Central memory CD4-positive, alpha-beta T cell (primary cell): Measurements from ENCODE around the gene PARPBP.
A peak's percentile ranks its signal among the peaks of the same experiment; 100 is the strongest.
"Not testable (repeated sequence)": the region's sequence is repeated elsewhere in the genome, so short reads cannot be mapped to it uniquely, and the experiment has no call there.

Source experiments
- DNase-seq: peaks from one replicate; pipeline ENCODE4 v3.0.0; 2022
- total RNA-seq, 3 experiments: gene quantifications; one replicate each; lab custom pipeline; 2026; lab: John Stamatoyannopoulos, UW

PARPBP gene
- total RNA-seq: 2.3 to 5.8 (median 5.0) reads per million in 3 experiments

DNA sequence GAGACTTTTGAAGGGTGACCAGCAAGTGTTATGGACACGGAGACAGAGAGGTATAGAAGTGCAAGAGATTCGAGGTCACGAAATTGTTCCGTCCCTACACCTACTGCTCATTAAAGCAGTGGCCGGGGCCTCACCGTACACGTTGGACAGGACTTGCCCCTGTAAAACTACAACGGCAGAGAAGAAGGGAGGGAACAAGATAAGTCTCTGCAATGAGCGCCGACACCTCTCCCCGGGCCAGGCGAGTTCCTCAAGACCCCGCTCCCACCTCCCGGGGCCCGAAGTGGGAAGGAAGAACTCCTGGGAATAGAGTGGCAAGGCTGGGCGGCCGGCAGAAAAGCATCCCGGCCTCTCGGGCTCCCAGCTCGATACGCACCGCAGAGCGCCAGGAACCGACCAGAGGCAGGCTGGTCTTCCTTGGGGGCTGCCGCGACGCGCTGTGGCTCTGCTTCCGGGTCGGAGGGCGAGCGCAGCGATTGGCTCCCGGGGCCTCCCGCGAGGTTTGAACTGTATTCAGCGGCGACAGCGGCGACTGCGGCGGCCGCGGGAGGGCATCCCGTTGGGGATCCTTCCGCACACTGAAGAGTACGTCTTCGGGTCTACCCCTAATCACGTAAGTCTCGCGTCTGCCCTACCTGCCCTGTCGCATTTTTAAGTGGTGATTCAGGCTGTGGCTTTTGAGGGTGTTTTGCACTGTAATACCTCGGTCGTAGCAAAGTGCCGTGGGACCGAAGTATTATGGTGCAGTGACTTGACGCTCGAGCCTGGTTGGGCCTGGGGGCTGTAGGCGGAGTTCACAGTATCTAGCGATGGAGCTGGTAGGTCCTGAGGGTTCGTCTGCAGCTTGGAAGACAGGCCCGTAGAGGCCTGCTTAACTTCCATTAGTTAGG, at the start of gene PARPBP, which contains the start of gene NUP37:
PARPBP (plus strand) TSS at position 510 of the 890 bp plus-strand sequence. CDS start 3,706 bp downstream, outside the sequence.
NUP37 (minus strand) TSS at position 441 of the 890 bp plus-strand sequence. CDS start 1,596 bp downstream, outside the sequence.
- DNase-seq: peak; percentile 90

GRCh38 chr12:102072092-102072491, 47.9 kb upstream of the PARPBP start:
- DNase-seq: not testable (repeated sequence)

DNA sequence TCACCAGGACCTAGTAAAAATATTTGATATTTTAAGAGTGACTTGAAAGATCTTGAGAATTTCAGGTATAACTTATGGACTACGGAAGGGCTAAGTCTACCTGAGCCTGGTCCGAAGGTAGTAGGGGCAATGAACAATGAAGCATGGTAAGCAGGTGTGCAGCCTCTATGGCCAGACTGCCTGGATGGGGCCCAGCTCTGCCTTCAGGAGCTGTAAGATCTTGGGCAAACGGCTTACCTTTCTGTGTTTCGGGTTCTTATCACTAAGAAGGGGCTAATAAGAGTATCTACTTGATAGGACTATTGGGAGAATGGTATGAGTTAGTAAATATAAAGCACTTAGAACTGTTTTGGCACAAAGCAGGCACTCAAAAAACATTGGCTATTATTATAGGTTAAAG, 39.1 kb upstream of the PARPBP start:
- no peak for DNase-seq

DNA sequence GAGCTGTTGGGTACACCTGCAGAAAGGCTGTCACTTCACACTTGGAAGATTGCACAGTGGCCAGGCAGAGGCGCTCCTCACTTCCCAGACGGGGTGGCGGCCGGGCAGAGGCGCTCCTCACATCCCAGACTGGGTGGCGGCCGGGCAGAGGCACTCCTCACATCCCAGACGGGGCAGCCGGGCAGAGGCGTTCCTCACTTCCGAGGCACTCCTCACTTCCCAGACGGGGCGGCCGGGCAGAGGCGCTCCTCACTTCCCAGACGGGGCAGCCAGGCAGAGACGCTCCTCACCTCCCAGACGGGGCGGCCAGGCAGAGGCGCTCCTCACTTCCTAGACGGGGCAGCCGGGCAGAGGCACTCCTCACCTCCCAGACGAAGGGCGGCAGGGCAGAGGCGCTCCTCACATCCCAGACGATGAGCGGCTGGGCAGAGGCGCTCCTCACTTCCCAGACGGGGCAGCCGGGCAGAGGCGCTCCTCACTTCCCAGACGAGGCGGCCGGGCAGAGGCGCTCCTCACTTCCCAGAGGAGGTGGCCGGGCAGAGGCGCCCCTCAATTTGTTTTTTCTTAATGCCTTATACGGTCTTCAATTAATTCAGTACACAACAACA, 30.7 kb upstream of the PARPBP start:
- DNase-seq: not testable (repeated sequence)

GRCh38 chr12:102093319-102093718, 26.7 kb upstream of the PARPBP start:
- DNase-seq: no peak

- no peak for DNase-seq
These were observed 24.2 kb upstream of the PARPBP start for GRCh38 chr12:102095677-102096263.

- DNase-seq: no peak
These were observed 23.1 kb upstream of the PARPBP start for GRCh38 chr12:102096855-102097254.

GRCh38 chr12:102106905-102107304, 13.1 kb upstream of the PARPBP start:
- DNase-seq: no peak

DNA sequence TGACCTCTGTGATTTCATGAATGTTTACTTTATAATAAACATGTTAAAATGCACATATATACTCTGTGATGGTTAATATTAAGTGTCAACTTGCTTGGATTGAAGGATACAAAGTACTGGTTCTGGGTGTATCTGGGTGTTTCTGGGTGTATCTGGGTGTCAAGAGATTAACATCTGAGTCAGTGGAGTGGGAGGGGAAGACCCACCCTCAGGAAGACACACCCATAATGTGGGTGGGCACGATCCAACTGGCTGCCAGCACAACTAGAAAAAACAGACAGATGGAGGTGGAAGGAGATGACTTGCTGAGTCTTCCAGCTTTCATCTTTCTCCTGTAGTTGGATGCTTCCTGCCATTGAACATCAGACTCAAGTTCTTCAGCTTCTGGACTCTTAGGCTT, 12.0 kb upstream of the PARPBP start:
- DNase-seq: no peak

GRCh38 chr12:102110782-102111181, 9.2 kb upstream of the PARPBP start:
- DNase-seq: no peak

- DNase-seq: no peak
These were observed 5.8 kb upstream of the PARPBP start for GRCh38 chr12:102114212-102114611.

DNA sequence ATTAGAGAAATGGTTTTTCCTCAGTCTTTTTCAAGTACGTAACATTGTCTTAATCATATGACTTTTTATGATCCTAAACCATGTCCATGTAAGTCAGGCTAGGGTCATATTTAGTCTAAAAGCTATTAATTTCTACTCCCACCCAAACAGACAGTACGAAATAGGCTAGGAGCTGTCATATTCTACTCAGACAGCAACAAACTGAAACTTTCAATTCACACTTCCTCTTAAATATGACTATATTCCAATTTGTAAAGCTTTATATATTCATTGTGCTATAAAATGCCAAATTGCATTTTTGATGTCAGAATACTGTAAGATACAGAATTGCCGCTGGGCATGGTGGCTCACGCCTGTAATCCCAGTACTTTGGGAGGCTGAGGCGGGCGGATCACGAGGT, 3.6 kb upstream of the PARPBP start:
- DNase-seq: no peak

- DNase-seq: no peak
These were observed 1.1 kb upstream of the PARPBP start for GRCh38 chr12:102118874-102119273.

- no peak for DNase-seq
These were observed 536 bp downstream of the PARPBP start for GRCh38 chr12:102120564-102120873.

- DNase-seq: no peak
These were observed 903 bp downstream of the PARPBP start for GRCh38 chr12:102120886-102121285.

- DNase-seq: not testable (repeated sequence)
These were observed 1.3 kb downstream of the PARPBP start for GRCh38 chr12:102121328-102121727.

DNA sequence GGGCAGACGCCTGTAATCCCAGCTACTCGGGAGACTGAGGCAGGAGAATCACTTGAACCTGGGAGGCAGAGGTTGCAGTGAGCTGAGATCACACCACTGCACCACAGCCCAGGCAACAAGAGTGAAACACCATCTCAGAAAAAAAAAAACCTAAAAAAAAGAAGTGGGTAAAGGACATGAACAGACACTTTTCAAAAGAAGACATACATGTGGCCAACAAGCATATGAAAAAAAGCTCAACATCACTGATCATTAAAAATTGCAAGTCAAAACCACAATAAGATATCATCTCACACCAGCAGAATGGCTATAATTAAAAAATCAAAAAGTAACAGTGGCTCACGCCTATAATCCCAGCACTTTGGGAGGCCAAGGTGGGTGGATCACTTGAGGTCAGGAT, 10.7 kb downstream of the PARPBP start:
- DNase-seq: not testable (repeated sequence)

DNA sequence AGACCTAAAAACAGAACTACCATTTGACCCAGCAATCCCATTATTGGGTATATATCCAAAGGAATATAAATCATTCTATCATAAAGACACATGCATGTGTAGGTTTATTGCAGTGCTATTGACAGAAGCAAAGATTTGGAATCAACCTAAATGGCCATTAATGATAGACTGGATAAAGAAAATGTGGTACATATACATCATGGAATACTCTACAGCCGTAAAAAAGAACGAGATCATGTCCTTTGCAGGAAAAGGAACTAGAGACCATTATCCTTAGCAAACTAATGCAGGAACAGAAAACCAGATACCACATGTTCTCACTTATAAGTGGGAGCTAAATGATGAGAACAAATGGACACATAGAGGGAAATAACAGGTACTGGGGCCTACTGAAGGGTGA, 11.5 kb downstream of the PARPBP start:
- not testable (repeated sequence) for DNase-seq

DNA sequence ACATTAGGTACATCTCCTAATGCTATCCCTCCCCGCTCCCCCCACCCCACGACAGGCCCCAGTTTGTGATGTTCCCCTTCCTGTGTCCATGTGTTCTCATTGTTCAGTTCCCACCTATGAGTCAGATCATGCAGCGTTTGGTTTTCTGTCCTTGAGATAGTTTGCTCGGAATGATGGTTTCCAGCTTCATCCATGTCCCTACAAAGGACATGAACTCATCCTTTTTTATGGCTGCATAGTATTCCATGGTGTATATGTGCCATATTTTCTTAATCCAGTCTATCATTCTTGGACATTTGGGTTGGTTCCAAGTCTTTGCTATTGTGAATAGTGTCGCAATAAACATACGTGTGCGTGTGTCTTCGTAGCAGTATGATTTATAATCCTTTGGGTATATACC, 17.6 kb downstream of the PARPBP start:
- DNase-seq: not testable (repeated sequence)

DNA sequence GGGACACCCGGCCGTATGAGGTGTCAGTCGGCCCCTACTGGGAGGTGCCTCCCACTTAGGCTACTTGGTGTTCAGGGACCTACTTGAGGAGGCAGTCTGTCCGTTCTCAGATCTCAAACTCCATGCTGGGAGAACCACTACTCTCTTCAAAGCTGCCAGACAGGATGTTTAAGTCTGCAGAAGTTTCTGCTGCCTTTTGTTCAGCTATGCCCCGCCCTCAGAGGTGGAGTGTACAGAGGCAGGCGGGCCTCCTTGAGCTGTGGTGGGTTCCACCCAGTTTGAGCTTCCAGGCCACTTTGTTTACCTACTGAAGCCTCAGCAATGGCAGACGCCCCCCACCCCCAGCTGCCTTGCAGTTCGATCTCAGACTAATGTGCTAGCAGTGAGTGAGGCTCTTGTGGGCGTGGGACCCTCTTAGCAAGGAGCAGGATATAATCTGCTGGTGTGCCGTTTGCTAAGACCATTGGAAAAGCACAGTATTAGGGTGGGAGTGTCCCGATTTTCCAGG, 22.9 kb downstream of the PARPBP start:
- peak; percentile 1 for DNase-seq

DNA sequence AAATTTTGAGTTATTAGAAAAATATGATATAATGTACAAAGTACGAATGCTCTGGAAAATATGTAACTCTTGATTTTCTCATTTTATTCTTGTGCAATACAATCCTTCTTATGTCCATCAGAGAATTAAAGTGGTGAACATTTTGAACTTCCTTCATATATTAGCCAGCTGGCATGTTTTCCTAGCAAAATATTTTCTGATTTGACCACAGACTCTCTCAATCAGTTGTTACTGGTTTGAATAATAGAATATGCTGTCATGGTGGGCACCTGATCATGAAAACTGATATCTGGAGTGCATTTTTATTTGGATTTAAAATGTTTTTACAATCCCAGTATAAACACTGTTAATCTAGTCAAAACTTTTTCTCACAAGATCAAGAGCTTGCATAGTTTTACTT, 24.2 kb downstream of the PARPBP start:
- no peak for DNase-seq

GRCh38 chr12:102147062-102147587, 27.1 kb downstream of the PARPBP start:
- not testable (repeated sequence) for DNase-seq

DNA sequence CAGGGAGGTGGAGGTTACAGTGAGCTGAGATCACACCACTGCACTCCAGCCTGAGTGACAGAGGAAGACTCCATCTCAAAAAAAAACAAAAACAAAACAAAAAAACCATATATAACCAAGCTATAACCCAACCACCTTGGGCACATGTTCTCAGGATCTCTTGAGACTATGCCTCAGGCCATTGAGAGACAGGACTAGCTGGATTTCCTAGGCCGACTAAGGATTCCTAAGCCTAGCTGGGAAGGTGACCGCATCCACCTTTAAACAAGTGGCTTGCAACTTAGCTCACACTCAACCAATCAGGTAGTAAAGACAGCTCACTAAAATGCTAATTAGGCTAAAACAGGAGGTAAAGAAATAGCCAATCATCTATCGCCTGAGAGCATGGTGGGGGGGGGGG, 35.2 kb downstream of the PARPBP start:
- not testable (repeated sequence) for DNase-seq
